Measurements from ENCODE around the gene MBD3. TPM values are rescaled to one million over a fixed set of nuclear protein-coding genes. Genes with fewer than 3 reads are reported as not detected.
A peak's percentile ranks its signal among the peaks of the same experiment; 100 is the strongest.

Gene MBD3
- total RNA-seq, 4 donors from 2014 or later: 53.2 to 87.9 (median 69.0) TPM

DNA sequence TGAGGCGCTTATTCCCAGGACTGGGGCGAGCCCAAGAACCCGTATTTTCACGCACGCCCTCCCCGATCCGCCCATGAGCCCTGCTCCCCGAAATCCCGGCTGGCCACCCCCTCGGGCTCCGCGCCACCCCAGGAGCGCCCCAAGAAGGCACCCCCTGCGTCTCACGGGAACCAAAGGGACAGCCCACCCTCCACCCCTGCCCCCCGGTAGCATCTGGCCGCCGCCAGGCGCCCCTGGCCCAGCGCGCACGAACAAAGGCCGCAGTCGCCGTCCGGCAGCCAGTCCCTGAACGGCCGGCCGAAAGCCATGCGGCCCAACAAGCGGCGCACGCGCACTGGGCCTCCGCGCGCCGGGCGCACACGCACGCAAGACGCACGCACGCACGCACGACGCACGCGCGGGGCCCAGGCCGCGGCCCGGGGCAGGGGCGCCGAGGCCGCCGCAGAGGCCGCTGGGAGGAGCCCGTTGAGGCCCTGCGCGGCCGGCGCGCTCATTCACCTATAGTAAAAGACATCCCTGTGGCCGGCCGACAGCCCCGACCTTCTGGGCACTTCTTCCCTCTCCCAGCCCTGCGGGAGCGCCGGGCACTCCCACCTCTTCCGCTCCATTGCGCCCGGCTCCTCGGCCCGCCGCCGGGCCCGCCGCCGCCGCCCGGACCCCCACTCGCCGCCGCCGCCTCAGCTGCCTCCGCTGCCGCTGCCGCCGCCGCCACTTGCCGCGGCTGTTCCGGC lies 476 bp downstream of the MBD3 start:
- TF ChIP-seq POLR2A (IDR thresholded peaks at IDR 0.05) (peak; percentile 46 to 81), EP300 (IDR thresholded peaks at IDR 0.05) (no peak), POLR2AphosphoS5 (IDR thresholded peaks at IDR 0.05) (no peak)
- TF ChIP-seq, protein P1, sequence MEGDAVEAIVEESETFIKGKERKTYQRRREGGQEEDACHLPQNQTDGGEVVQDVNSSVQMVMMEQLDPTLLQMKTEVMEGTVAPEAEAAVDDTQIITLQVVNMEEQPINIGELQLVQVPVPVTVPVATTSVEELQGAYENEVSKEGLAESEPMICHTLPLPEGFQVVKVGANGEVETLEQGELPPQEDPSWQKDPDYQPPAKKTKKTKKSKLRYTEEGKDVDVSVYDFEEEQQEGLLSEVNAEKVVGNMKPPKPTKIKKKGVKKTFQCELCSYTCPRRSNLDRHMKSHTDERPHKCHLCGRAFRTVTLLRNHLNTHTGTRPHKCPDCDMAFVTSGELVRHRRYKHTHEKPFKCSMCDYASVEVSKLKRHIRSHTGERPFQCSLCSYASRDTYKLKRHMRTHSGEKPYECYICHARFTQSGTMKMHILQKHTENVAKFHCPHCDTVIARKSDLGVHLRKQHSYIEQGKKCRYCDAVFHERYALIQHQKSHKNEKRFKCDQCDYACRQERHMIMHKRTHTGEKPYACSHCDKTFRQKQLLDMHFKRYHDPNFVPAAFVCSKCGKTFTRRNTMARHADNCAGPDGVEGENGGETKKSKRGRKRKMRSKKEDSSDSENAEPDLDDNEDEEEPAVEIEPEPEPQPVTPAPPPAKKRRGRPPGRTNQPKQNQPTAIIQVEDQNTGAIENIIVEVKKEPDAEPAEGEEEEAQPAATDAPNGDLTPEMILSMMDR (IDR thresholded peaks at IDR 0.05): no peak
- H3K4me1 ChIP-seq: peaks cover 38% of the 10 kb centered on the region
- no peaks in the 10 kb centered on the region for H3K9me3 ChIP-seq
- H3K27ac ChIP-seq: peak overlapping the region; percentile 98
- no CpG with 5 or more reads among the region's 94 CpGs for WGBS
- DNase-seq (ENCODE audit: low spot score in 2 of 2): peak; percentile 83 to 90
- H3K27me3 ChIP-seq: no peaks in the 10 kb centered on the region
- peak overlapping the region; percentile 83 for H3K4me3 ChIP-seq
- peaks cover 21% of the 10 kb centered on the region for H3K36me3 ChIP-seq

DNA sequence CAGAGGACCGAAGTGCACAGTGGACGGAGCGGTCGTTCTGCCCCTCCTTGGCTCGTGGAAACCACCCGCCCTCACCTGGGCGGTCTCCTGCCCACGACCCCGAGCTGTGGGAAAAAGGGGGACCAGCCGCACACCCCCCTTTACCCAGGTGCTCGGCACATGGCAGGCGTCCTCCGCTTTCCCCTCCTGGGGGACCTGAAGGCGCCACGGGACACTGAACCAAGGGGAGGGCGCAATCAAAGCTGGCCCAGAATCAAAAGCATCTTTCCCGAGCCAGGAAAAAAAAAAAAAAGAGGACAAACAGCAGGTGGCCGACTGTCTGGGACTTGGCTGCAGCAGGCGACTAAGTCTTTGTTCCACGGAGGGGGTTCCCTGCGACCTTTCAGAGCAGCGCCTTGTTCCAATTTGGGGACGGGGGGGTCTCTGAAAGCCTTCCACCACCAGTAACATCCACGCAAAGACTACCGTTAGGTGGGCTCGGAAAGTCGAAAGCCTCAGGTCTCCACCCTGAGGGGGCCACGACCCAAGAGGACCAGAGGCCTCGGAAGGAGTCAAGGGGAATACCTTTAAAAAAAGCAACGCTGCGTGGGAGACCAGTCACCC lies 1.1 kb downstream of the MBD3 start:
- Histone ChIP-seq H3K36me3 (peaks cover 14% of the 10 kb centered on the region), H3K27ac (peak overlapping the region; percentile 98), H3K27me3 (no peaks in the 10 kb centered on the region), H3K4me3 (peak overlapping the region; percentile 83), H3K9me3 (no peaks in the 10 kb centered on the region), H3K4me1 (peaks cover 38% of the 10 kb centered on the region)
- TF ChIP-seq POLR2AphosphoS5 (IDR thresholded peaks at IDR 0.05) (no peak), EP300 (IDR thresholded peaks at IDR 0.05) (no peak), POLR2A (IDR thresholded peaks at IDR 0.05) (no peak)
- TF ChIP-seq, protein P1 (IDR thresholded peaks at IDR 0.05): no peak
- no peak for DNase-seq (ENCODE audit: low spot score in 2 of 2)
- under 1% methylated on average over 22 of the region's 31 CpGs for WGBS

DNA sequence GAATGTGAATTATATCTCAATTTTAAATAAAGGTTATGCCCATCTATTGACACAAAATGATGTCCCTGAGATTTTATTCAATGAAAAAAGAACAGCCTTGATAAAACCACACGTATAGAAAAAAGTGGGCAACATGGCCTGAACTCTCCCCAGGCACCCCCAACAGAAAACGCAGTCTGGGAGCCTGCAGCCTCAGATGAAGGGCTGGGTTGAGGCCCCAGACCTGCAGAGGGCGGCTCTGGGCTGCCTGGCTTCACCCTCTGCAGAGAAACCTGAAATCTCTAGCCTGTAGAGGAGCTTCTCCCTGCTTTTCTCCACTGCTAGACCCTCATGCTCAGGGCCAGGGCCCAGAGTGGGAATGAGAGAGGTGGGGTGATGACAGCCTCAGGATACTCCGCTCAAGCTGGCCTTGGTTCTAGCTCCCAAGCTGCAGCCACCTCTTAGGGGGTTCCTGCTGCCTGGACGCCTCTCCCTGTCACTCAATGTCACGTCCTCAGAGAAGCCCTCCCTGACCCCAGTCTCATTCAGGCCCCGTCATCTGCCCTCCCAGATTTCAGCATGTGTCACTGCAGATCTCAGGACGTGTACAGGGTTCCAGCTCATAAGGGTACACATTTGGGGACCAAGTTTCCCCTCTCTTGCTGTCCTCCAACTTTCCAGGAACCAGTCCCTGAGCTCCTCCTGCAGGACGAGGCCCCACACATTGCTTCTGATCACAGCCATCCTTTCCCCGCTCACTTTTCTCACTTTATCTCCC lies 1.8 kb downstream of the MBD3 start:
- DNase-seq (ENCODE audit: low spot score in 2 of 2): no peak
- H3K27me3 ChIP-seq: no peaks in the 10 kb centered on the region
- 26% methylated on average over 10 of the region's 10 CpGs for WGBS
- peak overlapping the region; percentile 83 for H3K4me3 ChIP-seq
- no peaks in the 10 kb centered on the region for H3K9me3 ChIP-seq
- no peak for TF ChIP-seq EP300 (IDR thresholded peaks at IDR 0.05)
- no peak for TF ChIP-seq POLR2A (IDR thresholded peaks at IDR 0.05)
- TF ChIP-seq, protein P1 (IDR thresholded peaks at IDR 0.05): no peak
- TF ChIP-seq POLR2AphosphoS5 (IDR thresholded peaks at IDR 0.05): no peak
- H3K4me1 ChIP-seq: peaks cover 38% of the 10 kb centered on the region
- H3K27ac ChIP-seq: peak overlapping the region; percentile 98
- peaks cover 7% of the 10 kb centered on the region for H3K36me3 ChIP-seq

DNA sequence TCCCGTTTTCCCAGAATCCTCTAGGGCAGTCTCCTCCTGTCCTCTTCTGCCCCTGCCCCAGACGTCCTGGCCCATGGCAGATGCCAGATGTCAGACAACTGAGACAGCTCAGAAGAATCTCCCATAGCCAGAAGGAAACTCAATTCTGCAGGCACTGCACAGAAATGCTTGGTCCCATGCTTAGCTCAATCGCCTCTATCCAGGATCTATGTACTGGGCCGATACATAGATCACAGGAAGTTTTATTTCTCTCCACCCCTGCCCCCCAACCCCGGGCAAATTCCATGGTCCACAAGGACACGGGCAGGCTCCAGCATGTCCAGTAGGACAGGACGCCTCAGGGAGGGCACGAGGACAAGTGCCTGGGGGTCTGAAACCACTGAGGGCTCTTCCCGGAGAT lies 4.8 kb downstream of the MBD3 start:
- no peak overlapping the region for H3K27ac ChIP-seq

More for the DNA sequence above, 4.8 kb downstream of the MBD3 start:
- TF ChIP-seq, protein P1 (IDR thresholded peaks at IDR 0.05): no peak
- TF ChIP-seq EP300 (IDR thresholded peaks at IDR 0.05) (no peak), POLR2AphosphoS5 (IDR thresholded peaks at IDR 0.05) (no peak), POLR2A (IDR thresholded peaks at IDR 0.05) (no peak)
- Histone ChIP-seq H3K9me3 (no peaks in the 10 kb centered on the region), H3K4me1 (peaks cover 29% of the 10 kb centered on the region), H3K36me3 (peaks cover 20% of the 10 kb centered on the region), H3K27me3 (no peaks in the 10 kb centered on the region), H3K4me3 (no peak overlapping the region)
- no peak for DNase-seq (ENCODE audit: low spot score in 2 of 2)
- WGBS: 60% methylated on average over 9 of the region's 9 CpGs
